Esophagus muscularis mucosa (tissue), 4 donors: ENCODE data around the gene IMMP1L. TPM values are rescaled to one million over a fixed set of nuclear protein-coding genes. Genes with fewer than 3 reads are reported as not detected.

Experiments
- DNase-seq: peaks from one replicate; pipeline ENCODE4 v3.0.0-alpha.2; 2017; ENCODE audit errors: extremely low spot score
- H3K27ac ChIP-seq, 4 donors: fragments of 200-600 bp; sonication (generic); replicated peaks in 1 of 4; 1 replicate in 3 of 4; 2 replicates in 1 of 4; pipeline ENCODE4 v1.5.1; 2016 to 2019; ENCODE audit warnings: mild to moderate bottlenecking in 1 of 4
- H3K27me3 ChIP-seq, 4 donors: fragments of 200-600 bp; sonication (generic); one replicate each; pipeline versions ENCODE4 v1.5.1 to v1.6.0; 2016 to 2019
- H3K36me3 ChIP-seq, 4 donors: fragments of 200-600 bp; sonication (generic); one replicate each; pipeline ENCODE4 v1.5.1; 2016 to 2019
- H3K4me1 ChIP-seq, 4 donors: fragments of 200-600 bp; sonication (generic); one replicate each; pipeline ENCODE4 v1.5.1; 2016 to 2019
- H3K4me3 ChIP-seq, 4 donors: fragments of 200-600 bp; sonication (generic); 1 replicate in 2 of 4; 2 replicates in 2 of 4; pipeline ENCODE4 v1.5.1; 2016 to 2019; ENCODE audit warnings: mild to moderate bottlenecking in 4 of 4, moderate library complexity in 1 of 4
- H3K9me3 ChIP-seq, 4 donors: fragments of 200-600 bp; sonication (generic); 1 replicate in 3 of 4; 2 replicates in 1 of 4; pipeline ENCODE4 v1.5.1; 2016 to 2019
- EP300 ChIP-seq: sonication (generic); formaldehyde crosslinking; IDR thresholded peaks from one replicate; pipeline ENCODE4 v1.6.1; 2017; ENCODE audit warnings: antibody characterized with exemption
- POLR2A ChIP-seq: fragments of 450-650 bp; IDR thresholded peaks from one replicate; pipeline ENCODE4 v1.6.1; 2017; ENCODE audit warnings: antibody characterized with exemption, moderate library complexity, mild to moderate bottlenecking, low read depth
- POLR2AphosphoS5 ChIP-seq, 2 donors: sonication (generic); formaldehyde crosslinking; IDR thresholded peaks; one replicate each; pipeline ENCODE4 v1.6.1; 2017; ENCODE audit warnings: antibody characterized with exemption in 2 of 2
- WGBS: methylation state at CpG from one replicate; pipeline ENCODE4 v1.1.5; 2018; 5-methylcytosine and 5-hydroxymethylcytosine counted together
- intact Hi-C: fragments of 100-400 bp; cut with DNase I; formaldehyde crosslinking; loops from one replicate; pipeline ENCODE4 v1.15.1; 2023
- total RNA-seq, 4 donors: library from RNA; depleted of rRNA; stranded (reverse); fragments of >200 nt; gene quantifications; one replicate each; pipeline versions ENCODE4 v1.1.0 to v1.2.1, GENCODE V29; 2016
- TF ChIP-seq, protein P1 (sequence below), 3 experiments: fragments of 200-600 bp in 2 of 3; fragments of 450-650 bp in 1 of 3; sonication (generic) in 2 of 3; IDR thresholded peaks; one replicate each; pipeline ENCODE4 v1.5.1; 2017 to 2019; ENCODE audit warnings: antibody characterized with exemption in 3 of 3, mild to moderate bottlenecking in 2 of 3, moderate library complexity in 1 of 3

Gene IMMP1L
- total RNA-seq, 4 donors from 2014 or later: 27.8 to 49.8 (median 40.1) TPM

DNA sequence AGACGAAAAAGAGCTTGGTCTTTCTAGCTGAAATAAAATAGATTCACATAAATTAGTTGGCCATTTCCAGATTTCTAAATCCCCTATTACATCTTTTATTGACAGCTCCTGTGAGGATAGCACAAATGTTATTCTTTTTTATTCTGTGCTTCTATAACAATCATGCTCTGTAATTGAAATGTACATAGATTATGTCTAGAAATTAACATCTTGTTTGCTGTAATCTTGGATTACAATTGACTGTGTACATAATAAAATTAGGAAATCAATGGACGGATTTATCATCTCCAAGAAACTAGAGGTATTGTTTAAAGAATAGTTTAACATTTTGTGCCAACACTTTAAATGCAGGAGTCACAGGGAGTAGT is 31.2 kb downstream of the IMMP1L start:
- no peaks in the 10 kb centered on the region for H3K27me3 ChIP-seq
- H3K4me3 ChIP-seq: no peak overlapping the region
- no peak overlapping the region for H3K27ac ChIP-seq
- 91% methylated on average over 2 of the region's 2 CpGs for WGBS
- no peaks in the 10 kb centered on the region for H3K4me1 ChIP-seq
- intact Hi-C loops: no loop called here
- TF ChIP-seq, protein P1, sequence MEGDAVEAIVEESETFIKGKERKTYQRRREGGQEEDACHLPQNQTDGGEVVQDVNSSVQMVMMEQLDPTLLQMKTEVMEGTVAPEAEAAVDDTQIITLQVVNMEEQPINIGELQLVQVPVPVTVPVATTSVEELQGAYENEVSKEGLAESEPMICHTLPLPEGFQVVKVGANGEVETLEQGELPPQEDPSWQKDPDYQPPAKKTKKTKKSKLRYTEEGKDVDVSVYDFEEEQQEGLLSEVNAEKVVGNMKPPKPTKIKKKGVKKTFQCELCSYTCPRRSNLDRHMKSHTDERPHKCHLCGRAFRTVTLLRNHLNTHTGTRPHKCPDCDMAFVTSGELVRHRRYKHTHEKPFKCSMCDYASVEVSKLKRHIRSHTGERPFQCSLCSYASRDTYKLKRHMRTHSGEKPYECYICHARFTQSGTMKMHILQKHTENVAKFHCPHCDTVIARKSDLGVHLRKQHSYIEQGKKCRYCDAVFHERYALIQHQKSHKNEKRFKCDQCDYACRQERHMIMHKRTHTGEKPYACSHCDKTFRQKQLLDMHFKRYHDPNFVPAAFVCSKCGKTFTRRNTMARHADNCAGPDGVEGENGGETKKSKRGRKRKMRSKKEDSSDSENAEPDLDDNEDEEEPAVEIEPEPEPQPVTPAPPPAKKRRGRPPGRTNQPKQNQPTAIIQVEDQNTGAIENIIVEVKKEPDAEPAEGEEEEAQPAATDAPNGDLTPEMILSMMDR (IDR thresholded peaks at IDR 0.05): no peak
- TF ChIP-seq POLR2AphosphoS5 (IDR thresholded peaks at IDR 0.05) (no peak), POLR2A (no peak)
- H3K9me3 ChIP-seq: no peaks in the 10 kb centered on the region
- DNase-seq: no peak
- no peaks in the 10 kb centered on the region for H3K36me3 ChIP-seq

DNA sequence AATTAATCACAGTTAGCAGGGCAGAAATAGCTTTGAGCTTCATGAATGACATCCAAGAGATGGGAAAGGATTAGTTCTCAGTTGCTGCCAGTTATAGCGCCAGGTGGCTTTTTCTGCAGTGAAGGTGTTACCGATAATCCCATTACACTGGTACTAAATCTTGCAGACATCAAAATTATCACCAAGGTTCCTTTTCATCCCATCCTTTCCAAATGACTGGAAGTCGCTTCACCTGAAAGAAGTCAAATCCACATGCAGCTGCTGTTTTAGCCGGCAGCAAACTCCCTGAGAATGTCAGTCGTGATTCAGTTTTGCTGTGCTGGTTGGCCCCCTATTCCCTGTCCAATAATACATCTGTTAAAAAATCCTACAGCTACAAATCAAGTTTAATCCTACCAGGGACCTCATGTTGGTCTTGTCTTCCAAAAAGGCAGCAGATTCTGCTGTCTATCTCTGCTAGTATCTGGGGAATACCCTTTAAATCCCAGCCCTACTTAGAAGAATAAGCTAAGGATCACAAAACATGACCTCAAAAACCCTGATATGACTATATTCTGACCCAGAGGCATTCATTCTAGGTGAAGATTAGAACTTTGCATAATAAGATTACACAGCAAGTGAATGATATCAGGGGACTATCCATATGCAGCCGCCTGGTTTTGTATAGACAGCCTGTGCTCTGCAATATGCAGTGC is 31.7 kb downstream of the IMMP1L start:
- TF ChIP-seq POLR2AphosphoS5 (IDR thresholded peaks at IDR 0.05) (no peak), POLR2A (no peak), EP300 (no peak)
- TF ChIP-seq, protein P1 (IDR thresholded peaks at IDR 0.05): no peak
- Histone ChIP-seq H3K9me3 (no peaks in the 10 kb centered on the region), H3K27ac (no peak overlapping the region), H3K36me3 (no peaks in the 10 kb centered on the region), H3K4me1 (no peaks in the 10 kb centered on the region), H3K4me3 (no peak overlapping the region), H3K27me3 (no peaks in the 10 kb centered on the region)
- 94% methylated on average over 6 of the region's 6 CpGs for WGBS
- intact Hi-C loops: no loop called here
- DNase-seq: no peak

- TF ChIP-seq POLR2AphosphoS5 (IDR thresholded peaks at IDR 0.05) (no peak), POLR2A (no peak), EP300 (no peak)
- TF ChIP-seq, protein P1 (IDR thresholded peaks at IDR 0.05): no peak
- no peak overlapping the region for H3K27ac ChIP-seq
- H3K4me1 ChIP-seq: no peaks in the 10 kb centered on the region
Observed at GRCh38 chr11:31474083-31474482, 35.3 kb downstream of the IMMP1L start.

DNA sequence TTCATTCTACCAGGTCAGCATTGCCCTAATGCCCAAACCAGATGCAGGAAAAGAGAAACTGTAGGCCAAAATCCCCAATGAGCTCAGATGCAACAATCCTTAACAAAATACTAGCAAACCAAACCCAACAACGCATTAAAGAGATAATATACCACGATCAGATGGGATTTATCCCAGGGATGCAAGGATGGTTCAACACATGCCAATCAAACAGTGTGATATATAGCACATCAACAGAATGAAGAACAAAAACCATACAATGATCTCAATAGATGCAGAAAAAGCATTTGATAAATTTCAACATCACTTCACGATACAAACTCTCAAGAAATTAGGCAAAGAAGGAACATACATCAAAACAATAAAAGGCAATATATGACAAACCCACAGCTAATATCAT is 45.0 kb downstream of the IMMP1L start:
- Histone ChIP-seq H3K4me3 (no peak overlapping the region), H3K27ac (no peak overlapping the region), H3K9me3 (peaks cover 0 to 13% (median 5%) of the 10 kb centered on the region in 4 donors), H3K36me3 (no peaks in the 10 kb centered on the region), H3K4me1 (no peaks in the 10 kb centered on the region), H3K27me3 (no peaks in the 10 kb centered on the region)
- 96% methylated on average over 3 of the region's 3 CpGs for WGBS
- TF ChIP-seq POLR2A: no peak
- TF ChIP-seq EP300: no peak
- no peak for DNase-seq
- intact Hi-C loops: no loop called here

More at GRCh38 chr11:31474083-31474482, 35.3 kb downstream of the IMMP1L start:
- no peak for DNase-seq
- Histone ChIP-seq H3K9me3 (no peaks in the 10 kb centered on the region), H3K36me3 (no peaks in the 10 kb centered on the region), H3K27me3 (no peaks in the 10 kb centered on the region), H3K4me3 (no peak overlapping the region)
- intact Hi-C loops: no loop called here

GRCh38 chr11:31455177-31455576 is 54.2 kb downstream of the IMMP1L start:
- no peak for TF ChIP-seq EP300
- TF ChIP-seq, protein P1 (IDR thresholded peaks at IDR 0.05): no peak
- TF ChIP-seq POLR2AphosphoS5 (IDR thresholded peaks at IDR 0.05): no peak
- no peak for TF ChIP-seq POLR2A
- peaks cover 0 to 9% (median 4%) of the 10 kb centered on the region in 4 donors for H3K36me3 ChIP-seq
- no peak overlapping the region for H3K27ac ChIP-seq
- no peak overlapping the region for H3K4me3 ChIP-seq
- no peaks in the 10 kb centered on the region for H3K27me3 ChIP-seq
- intact Hi-C loops: no loop called here
- H3K4me1 ChIP-seq: no peaks in the 10 kb centered on the region
- no peaks in the 10 kb centered on the region for H3K9me3 ChIP-seq
- 94% methylated on average over 3 of the region's 3 CpGs for WGBS
- no peak for DNase-seq
